HEK293 (cell line): ENCODE measurements around the gene BCKDHB.

Source experiments
- CTCF ChIA-PET: fragments of 350-600 bp; formaldehyde crosslinking; extraction: SDS; loops from one replicate; lab custom pipeline; 2021; ENCODE audit warnings: antibody characterized with exemption; lab: Yijun Ruan, JAX
- POLR2A ChIA-PET: fragments of 300-600 bp; formaldehyde crosslinking; extraction: SDS; loops from one replicate; lab custom pipeline; 2020; ENCODE audit warnings: antibody characterized with exemption, inconsistent platforms; lab: Yijun Ruan, JAX
- H3K27ac ChIP-seq: fragments of 200-500 bp; sonication (Bioruptor generic); 2 replicates; pipeline ENCODE4 v1.5.1; 2014; ENCODE audit warnings: low read depth, low read length, control low read depth, inconsistent platforms; ENCODE audit errors: extremely low read depth
- H3K36me3 ChIP-seq, 2 experiments: fragments of 200-500 bp in 1 of 2; sonication (Bioruptor generic) in 1 of 2; 1 replicate in 1 of 2; 2 replicates in 1 of 2; pipeline ENCODE4 v1.5.1; 2014 to 2017; ENCODE audit warnings: inconsistent platforms in 2 of 2, low read length in 2 of 2; ENCODE audit not compliant: control insufficient read depth in 2 of 2, insufficient read depth in 1 of 2
- H3K4me1 ChIP-seq: fragments of 200-500 bp; sonication (Bioruptor generic); 2 replicates; pipeline ENCODE4 v1.5.1; 2014; ENCODE audit warnings: mild to moderate bottlenecking, low read length, inconsistent platforms; ENCODE audit not compliant: control insufficient read depth, insufficient read depth
- H3K4me3 ChIP-seq: 2 replicates; pipeline ENCODE4 v1.5.1; 2011; ENCODE audit warnings: low read depth, mild to moderate bottlenecking, control low read depth, low read length, moderate library complexity
- H3K9me3 ChIP-seq: fragments of 200-500 bp; sonication (Bioruptor generic); 2 replicates; pipeline ENCODE4 v1.5.1; 2014; ENCODE audit warnings: low read depth, low read length, inconsistent platforms; ENCODE audit not compliant: control insufficient read depth, insufficient read depth
- BCL11A ChIP-seq: fragments of 450-650 bp; formaldehyde crosslinking; IDR thresholded peaks from 2 replicates; pipeline ENCODE4 v1.5.1; 2016; ENCODE audit warnings: low read depth, missing biosample characterization, missing genetic modification characterization
- GLIS2 ChIP-seq: fragments of 450-650 bp; formaldehyde crosslinking; IDR thresholded peaks from 2 replicates; pipeline ENCODE4 v1.5.1; 2016; ENCODE audit warnings: missing biosample characterization, missing genetic modification characterization
- HIC1 ChIP-seq: fragments of 450-650 bp; formaldehyde crosslinking; IDR thresholded peaks from 2 replicates; pipeline ENCODE4 v1.5.1; 2016; ENCODE audit warnings: missing biosample characterization, missing genetic modification characterization
- HOXC10 ChIP-seq: sonication (generic); formaldehyde crosslinking; IDR thresholded peaks from 2 replicates; pipeline ENCODE4 v1.8.1; 2023; ENCODE audit warnings: mild to moderate bottlenecking, missing genetic modification reagents
- HOXD13 ChIP-seq: sonication (generic); formaldehyde crosslinking; IDR thresholded peaks from 2 replicates; pipeline ENCODE4 v1.8.0; 2022; ENCODE audit warnings: missing genetic modification reagents, borderline replicate concordance
- KLF17 ChIP-seq: fragments of 450-650 bp; formaldehyde crosslinking; IDR thresholded peaks from 2 replicates; pipeline ENCODE4 v1.5.1; 2016; ENCODE audit warnings: missing biosample characterization, missing genetic modification characterization
- KLF8 ChIP-seq: fragments of 450-650 bp; formaldehyde crosslinking; IDR thresholded peaks from 2 replicates; pipeline ENCODE4 v1.5.1; 2016; ENCODE audit warnings: missing biosample characterization, missing genetic modification characterization
- PATZ1 ChIP-seq: fragments of 450-650 bp; formaldehyde crosslinking; IDR thresholded peaks from 2 replicates; pipeline ENCODE4 v1.5.1; 2016; ENCODE audit warnings: missing biosample characterization, missing genetic modification characterization
- SCRT1 ChIP-seq: fragments of 450-650 bp; formaldehyde crosslinking; IDR thresholded peaks from 2 replicates; pipeline ENCODE4 v1.5.1; 2016; ENCODE audit warnings: missing biosample characterization, missing genetic modification characterization, borderline replicate concordance
- SCRT2 ChIP-seq: fragments of 450-650 bp; formaldehyde crosslinking; IDR thresholded peaks from 2 replicates; pipeline ENCODE4 v1.5.1; 2016; ENCODE audit warnings: missing biosample characterization, missing genetic modification characterization
- SP2 ChIP-seq: fragments of 450-650 bp; formaldehyde crosslinking; IDR thresholded peaks from 2 replicates; pipeline ENCODE4 v1.5.1; 2016; ENCODE audit warnings: missing biosample characterization, missing genetic modification characterization
- ZBTB20 ChIP-seq: fragments of 450-650 bp; formaldehyde crosslinking; IDR thresholded peaks from 2 replicates; pipeline ENCODE4 v1.5.1; 2016; ENCODE audit warnings: missing biosample characterization, missing genetic modification characterization
- ZBTB21 ChIP-seq: fragments of 450-650 bp; formaldehyde crosslinking; IDR thresholded peaks from 2 replicates; pipeline ENCODE4 v1.5.1; 2017; ENCODE audit warnings: missing biosample characterization, missing genetic modification characterization
- ZNF174 ChIP-seq: fragments of 450-650 bp; formaldehyde crosslinking; IDR thresholded peaks from 2 replicates; pipeline ENCODE4 v1.5.0; 2017; ENCODE audit warnings: missing biosample characterization, mild to moderate bottlenecking, missing genetic modification characterization
- ZNF2 ChIP-seq: fragments of 450-650 bp; formaldehyde crosslinking; IDR thresholded peaks from 2 replicates; pipeline ENCODE4 v1.5.1; 2016; ENCODE audit warnings: missing biosample characterization, missing genetic modification characterization
- ZNF23 ChIP-seq: fragments of 450-650 bp; formaldehyde crosslinking; IDR thresholded peaks from 2 replicates; pipeline ENCODE4 v1.5.1; 2016; ENCODE audit warnings: missing biosample characterization, missing genetic modification characterization, borderline replicate concordance
- ZNF266 ChIP-seq: fragments of 450-650 bp; formaldehyde crosslinking; IDR thresholded peaks from 2 replicates; pipeline ENCODE4 v1.5.1; 2016; ENCODE audit warnings: missing biosample characterization, missing genetic modification characterization, low read depth
- ZNF341 ChIP-seq: fragments of 450-650 bp; formaldehyde crosslinking; IDR thresholded peaks from 2 replicates; pipeline ENCODE4; 2016; ENCODE audit warnings: low read depth, missing biosample characterization, missing genetic modification characterization
- ZNF426 ChIP-seq: fragments of 450-650 bp; formaldehyde crosslinking; IDR thresholded peaks from 2 replicates; pipeline ENCODE4 v1.5.1; 2017; ENCODE audit warnings: missing biosample characterization, missing genetic modification characterization, mild to moderate bottlenecking, inconsistent platforms, moderate library complexity
- ZNF518A ChIP-seq: fragments of 450-650 bp; formaldehyde crosslinking; conservative IDR thresholded peaks from 2 replicates; pipeline ENCODE4 v1.5.1; 2016; ENCODE audit warnings: low read depth, missing biosample characterization, missing genetic modification characterization
- ZNF549 ChIP-seq: fragments of 450-650 bp; IDR thresholded peaks from 2 replicates; pipeline ENCODE4 v1.5.1; 2018; ENCODE audit warnings: missing biosample characterization, missing genetic modification characterization, mild to moderate bottlenecking, inconsistent platforms, moderate library complexity
- ZNF558 ChIP-seq: fragments of 450-650 bp; formaldehyde crosslinking; IDR thresholded peaks from 2 replicates; pipeline ENCODE4 v1.5.1; 2016; ENCODE audit warnings: missing biosample characterization, missing genetic modification characterization
- ZNF610 ChIP-seq: fragments of 450-650 bp; formaldehyde crosslinking; IDR thresholded peaks from 2 replicates; pipeline ENCODE4 v1.5.1; 2016; ENCODE audit warnings: missing biosample characterization, missing genetic modification characterization, borderline replicate concordance
- ZSCAN4 ChIP-seq: fragments of 450-650 bp; formaldehyde crosslinking; IDR thresholded peaks from 2 replicates; pipeline ENCODE4 v1.5.1; 2017; ENCODE audit warnings: missing biosample characterization, missing genetic modification characterization

BCKDHB gene

GRCh38 chr6:80223743-80224212, 117.3 kb downstream of the BCKDHB start:
- ChIA-PET POLR2A (no interaction called here), CTCF (interaction anchor here (2.3 kb wide), 1 partner anchor 10 kb away, joined by 9 read pairs; no protein-coding TSS in a partner anchor)
- Histone ChIP-seq H3K36me3 (no peaks in the 10 kb centered on the region), H3K9me3 (no peaks in the 10 kb centered on the region), H3K4me1 (no peaks in the 10 kb centered on the region), H3K27ac (no peak overlapping the region), H3K4me3 (no peak overlapping the region)
- TF ChIP-seq ZNF341 (tag by site-specific recombination) (no peak), ZNF23 (tag by site-specific recombination) (no peak), ZBTB21 (tag by site-specific recombination) (no peak), BCL11A (no peak), SCRT2 (no peak), ZNF174 (tag by site-specific recombination) (no peak), ZSCAN4 (tag by site-specific recombination) (no peak), HOXD13 (no peak), ZNF549 (tag by site-specific recombination) (no peak)

- Histone ChIP-seq H3K4me3 (no peak overlapping the region), H3K4me1 (no peaks in the 10 kb centered on the region), H3K9me3 (no peaks in the 10 kb centered on the region), H3K36me3 (no peaks in the 10 kb centered on the region), H3K27ac (no peak overlapping the region)
- POLR2A ChIA-PET = no interaction called here
- CTCF ChIA-PET = no interaction called here
- TF ChIP-seq HIC1 (tag by site-specific recombination) = no peak
- TF ChIP-seq ZNF2 (tag by site-specific recombination) = no peak
- TF ChIP-seq KLF17 (tag by site-specific recombination) = no peak
- no peak for TF ChIP-seq ZBTB20 (tag by site-specific recombination)
- TF ChIP-seq HOXC10 = no peak
- no peak for TF ChIP-seq SCRT1 (tag by site-specific recombination)
- TF ChIP-seq ZNF426 (tag by site-specific recombination) = no peak
- TF ChIP-seq PATZ1 (tag by site-specific recombination) = no peak
- TF ChIP-seq GLIS2 (tag by site-specific recombination) = no peak
- no peak for TF ChIP-seq SP2 (tag by site-specific recombination)
- no peak for TF ChIP-seq ZNF558
- no peak for TF ChIP-seq ZNF610 (tag by site-specific recombination)
- no peak for TF ChIP-seq ZNF518A (tag by site-specific recombination)
- no peak for TF ChIP-seq KLF8
- TF ChIP-seq ZNF266 (tag by site-specific recombination) = no peak
Measured at GRCh38 chr6:80226151-80226550, 119.7 kb downstream of the BCKDHB start.
